Measurements from ENCODE around the gene PROB1.
A peak's percentile ranks its signal among the peaks of the same experiment; 100 is the strongest.
"Not testable (repeated sequence)": the region's sequence is repeated elsewhere in the genome, so short reads cannot be mapped to it uniquely, and the experiment has no call there.

The PROB1 gene

DNA sequence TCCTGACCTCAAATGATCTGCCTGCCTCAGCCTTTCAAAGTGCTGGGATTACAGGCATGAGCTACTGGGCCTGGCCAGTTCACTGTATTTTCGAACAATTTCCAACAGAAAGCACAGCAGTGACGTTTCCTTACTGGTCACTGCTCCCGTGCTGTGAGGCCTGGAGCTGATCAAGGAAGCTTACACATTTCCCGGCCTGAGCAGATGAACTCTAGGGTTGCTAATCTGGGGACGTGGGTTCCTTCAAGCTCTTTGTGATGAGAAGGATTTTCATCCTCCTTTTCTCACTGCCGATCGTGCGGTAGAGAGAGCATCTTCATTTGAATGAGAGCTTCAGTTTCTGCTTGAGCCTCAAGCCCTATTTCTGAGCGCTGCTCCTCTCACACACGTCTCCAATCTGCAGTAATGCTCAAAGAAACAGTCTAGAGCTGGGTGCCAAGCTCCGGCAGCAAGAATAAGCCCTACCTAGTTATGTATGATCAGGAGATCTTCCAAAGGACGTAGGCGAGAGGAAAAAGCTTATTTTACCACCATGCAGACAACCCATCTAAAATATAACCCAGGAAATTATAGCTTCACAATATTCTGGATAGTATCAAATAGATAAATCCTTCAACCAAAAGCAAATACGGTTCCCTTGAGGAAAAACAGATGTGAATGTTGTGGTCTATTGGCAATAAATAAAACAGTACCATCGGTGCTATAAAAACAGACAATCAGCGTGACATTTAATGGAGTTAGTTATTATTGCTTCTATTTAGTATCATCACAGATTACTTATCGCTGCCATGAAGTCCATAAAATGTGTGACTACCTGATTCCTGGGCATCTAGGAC lies 16.3 kb upstream of the PROB1 start:
- no peak for DNase-seq

DNA sequence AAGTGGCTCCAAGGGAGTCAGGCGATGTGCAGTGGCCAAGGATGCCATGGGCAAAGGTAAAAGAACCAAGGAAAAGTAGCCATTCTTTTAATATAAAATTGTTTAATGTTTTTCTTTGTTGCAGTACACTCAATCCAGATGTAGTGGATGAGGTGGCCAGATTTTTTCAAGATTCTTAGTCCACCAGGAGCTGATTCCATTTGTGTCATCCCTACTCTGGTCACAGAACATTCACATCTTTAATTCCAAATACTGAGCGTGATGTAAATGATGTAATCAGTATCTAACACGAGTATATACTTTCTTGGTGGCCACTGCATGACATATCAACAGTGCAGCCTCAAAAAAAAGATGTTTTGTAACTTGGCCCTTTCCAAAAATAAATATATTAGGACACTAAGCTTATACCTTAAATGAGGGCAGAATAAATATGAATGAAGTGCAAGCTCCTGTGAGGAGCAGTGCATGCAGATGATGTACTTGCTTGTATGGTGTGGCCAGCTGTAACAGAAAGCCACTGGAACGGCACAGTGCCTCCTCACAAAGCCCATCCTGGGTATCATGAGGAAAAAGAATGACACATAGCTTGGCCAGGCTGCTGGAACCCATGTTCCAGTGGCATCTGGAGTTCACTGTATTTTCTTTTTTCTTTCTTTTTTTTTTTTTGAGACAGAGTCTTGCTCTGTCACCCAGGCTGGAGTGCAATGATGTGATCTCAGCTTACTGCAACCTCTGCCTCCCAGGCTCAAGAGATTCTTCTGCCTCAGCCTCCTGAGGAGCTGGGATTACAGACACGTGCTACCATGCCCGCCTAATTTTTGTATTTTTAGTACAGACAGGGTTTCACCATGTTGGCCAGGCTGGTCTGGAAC lies 15.5 kb upstream of the PROB1 start:
- DNase-seq, result no peak

DNA sequence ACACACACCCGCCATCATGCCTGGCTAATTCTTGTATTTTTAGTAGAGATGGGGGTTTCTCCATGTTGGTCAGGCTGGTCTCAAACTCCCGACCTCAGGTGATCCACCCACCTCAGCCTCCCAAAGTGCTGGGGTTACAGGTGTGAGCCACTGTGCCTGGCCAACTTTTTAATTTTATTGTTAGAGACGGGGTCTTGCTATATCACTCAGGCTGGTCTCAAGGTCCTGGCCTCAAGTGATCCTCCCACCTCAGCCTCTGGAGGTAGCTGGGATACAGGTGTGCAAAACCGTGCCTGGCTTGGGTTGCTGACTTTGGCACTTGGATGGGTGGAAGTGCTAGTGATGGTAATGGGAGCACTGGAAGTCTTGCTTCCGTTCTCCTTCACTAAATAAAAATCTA lies 14.2 kb upstream of the PROB1 start:
- DNase-seq, result not testable (repeated sequence)

DNA sequence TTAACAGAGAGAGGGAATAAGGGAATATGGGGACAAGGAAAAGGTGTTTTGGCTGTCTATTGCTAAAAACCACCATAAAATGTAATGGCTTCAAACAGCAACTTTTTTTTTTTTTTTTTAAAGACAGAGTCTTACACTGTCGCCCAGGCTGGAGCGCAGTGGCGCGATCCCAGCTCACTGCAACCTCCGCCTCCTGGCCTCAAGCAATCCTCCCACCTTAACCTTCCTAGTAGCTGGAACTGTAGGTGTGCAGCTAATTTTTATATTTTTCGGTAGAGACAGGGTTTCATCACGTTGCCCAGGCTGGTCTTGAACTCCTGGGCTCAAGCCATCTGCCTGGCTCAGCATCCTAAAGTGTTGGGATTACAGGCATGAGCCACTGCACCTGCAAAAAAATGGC lies 13.3 kb upstream of the PROB1 start:
- no peak for DNase-seq

DNA sequence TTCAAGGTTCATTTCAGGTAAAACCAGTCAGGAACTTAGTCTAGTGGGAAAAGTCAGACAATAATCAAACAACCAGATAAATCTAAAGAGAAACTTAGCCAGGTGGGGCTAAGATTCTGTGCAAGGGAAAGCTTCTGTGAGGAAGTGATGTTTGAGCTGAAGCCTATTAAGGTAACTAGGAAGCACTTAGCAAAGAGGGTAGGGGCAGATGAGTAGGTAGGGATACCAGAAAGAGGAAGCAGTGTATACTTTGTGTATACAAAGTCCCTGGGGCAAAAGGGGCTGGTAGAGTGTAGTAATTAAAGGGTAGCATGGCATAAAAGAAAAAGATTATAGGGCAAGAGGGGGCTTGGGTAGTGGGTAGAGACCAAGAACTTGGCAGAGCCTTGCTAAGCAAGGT lies 12.6 kb upstream of the PROB1 start:
- no peak for DNase-seq

DNA sequence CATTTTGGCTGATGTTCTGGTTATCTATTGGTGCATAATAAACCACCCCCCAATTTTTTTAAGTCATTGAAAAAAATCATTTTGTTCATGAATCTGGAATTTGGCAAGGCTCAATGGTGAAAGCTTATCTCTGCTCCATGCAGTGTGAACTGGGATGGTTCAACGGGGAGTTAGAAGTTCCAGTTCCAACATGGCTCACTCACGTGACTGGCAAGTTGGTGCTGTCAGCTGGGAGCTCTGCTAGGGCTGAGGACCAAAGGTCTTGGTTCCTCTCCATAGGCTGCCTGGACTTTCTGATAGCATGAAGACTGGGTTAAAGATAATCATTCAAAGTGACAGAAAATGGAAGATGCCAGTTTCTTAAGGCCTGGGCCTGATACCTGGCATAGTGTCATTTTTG lies 12.1 kb upstream of the PROB1 start:
- no peak for DNase-seq

DNA sequence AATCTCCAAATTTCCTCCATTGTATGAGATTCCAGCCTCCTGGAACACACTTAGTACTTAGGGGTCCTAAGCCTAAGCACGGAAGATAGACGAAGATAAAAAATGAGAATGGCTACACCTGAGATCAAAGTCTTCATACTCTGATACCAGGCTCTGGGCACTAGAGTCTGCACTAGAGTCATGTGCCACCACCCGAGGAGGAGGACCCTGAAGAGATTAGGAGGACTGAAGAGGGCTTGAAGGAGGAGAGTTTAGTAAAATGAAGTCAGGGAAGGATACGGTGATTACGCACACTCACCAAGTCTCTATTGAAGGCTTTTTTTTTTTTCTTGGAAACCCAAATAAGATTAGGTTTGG lies 9.6 kb upstream of the PROB1 start:
- no peak for DNase-seq

DNA sequence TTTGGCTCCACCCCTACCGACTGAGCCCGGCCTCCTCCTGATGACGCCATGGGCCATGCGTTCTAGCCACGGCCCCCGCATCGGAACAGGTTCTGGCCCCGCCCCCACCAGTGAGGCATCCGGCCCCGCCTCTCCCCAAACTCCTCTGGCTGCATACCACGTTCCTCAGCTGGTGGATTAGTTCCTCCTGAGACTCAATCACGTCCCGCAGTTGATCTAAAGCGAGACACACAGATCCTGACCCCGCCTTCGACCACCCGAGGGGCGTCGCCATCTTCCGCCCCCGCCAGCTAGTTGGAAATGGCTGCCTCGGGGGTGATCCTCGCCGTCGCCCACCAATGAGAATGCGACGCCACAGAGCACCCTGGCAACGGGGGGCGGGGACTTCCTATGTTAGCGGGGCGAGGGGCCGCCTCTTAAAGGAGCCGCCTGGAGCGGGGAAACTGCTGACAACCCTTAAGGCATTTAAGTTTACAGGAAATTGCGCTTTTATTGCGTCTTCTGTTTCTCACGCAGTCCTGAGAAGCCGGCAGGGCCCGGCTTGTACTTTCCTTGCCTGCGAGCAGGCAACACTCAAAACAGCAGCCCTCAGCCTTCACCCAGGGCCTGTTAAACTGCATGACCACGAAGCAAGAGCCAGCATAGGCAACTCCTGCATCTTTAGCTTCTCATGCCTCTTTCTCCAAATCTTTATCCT lies 9.0 kb upstream of the PROB1 start, which contains the start of gene SPATA24:
Gene SPATA24 (minus strand): TSS at position 303 of the 697 bp plus-strand sequence. CDS start 29 bp downstream, at position 274.
- peak; percentile 84 for DNase-seq

DNA sequence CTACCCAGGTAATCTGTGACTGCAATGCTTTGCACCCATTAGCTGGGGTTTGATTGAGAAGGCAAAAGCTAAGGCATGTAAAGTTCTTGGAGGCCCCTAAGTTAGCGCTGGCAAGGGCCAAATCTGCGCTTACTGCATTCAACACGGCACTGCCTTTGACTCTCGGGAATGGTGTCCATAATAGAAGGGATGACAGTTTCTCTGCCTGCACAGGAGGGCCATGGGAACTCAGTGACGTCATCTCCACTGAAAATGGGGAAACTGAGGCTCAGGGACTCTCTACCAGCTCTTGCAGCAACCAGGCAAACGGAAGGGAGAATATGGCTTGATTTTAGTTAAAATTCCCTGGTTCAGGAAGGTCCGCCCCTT lies 8.5 kb upstream of the PROB1 start:
- no peak for DNase-seq

DNA sequence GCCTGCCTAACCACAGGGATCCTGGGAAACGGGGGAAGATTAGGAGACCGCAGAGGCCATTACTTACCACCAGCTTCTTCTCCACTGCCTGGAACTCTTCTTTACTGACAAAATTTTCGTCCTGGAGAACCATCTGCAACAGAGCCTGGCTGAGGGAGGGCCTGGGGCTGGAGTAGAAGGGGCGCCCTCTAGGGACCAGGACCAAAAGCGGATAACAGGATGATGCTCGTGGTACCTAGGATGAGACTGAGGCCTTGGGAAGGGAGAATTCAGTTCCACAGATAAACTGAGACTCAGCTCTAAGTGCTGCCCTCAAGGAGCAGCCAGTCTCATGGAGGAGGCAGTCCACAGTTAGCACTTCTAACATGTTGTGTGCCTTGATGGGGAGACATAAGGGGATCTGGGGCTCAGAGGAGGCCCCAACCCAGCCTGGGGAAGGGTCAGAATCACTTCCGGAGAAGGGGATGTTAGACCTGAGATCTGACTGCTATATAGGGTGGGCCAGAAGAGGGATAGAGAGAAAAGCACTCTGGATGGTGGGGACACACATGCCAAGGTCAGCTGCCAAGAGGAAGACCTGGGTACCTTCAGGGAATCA lies 7.8 kb upstream of the PROB1 start:
- DNase-seq, result no peak

DNA sequence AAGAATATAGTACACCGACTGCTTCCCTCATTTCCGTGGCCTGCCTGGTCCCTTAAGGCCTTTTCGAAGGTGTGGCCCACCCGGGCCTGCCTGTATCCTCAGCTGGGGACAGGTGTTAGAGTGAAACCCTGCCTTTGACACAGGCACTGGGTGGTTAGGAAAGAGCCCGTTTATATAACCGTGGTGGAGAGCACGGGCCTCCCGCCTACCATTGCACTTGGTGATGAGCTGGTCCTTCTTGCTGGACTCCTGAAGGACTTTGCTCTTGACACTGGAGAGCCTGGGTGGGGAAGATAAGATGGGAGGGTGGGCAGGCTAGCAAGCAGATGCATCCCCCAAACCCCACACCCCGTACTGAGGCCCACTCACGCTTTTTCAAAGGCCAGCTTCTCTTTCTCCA lies 6.6 kb upstream of the PROB1 start:
- DNase-seq, result no peak

DNA sequence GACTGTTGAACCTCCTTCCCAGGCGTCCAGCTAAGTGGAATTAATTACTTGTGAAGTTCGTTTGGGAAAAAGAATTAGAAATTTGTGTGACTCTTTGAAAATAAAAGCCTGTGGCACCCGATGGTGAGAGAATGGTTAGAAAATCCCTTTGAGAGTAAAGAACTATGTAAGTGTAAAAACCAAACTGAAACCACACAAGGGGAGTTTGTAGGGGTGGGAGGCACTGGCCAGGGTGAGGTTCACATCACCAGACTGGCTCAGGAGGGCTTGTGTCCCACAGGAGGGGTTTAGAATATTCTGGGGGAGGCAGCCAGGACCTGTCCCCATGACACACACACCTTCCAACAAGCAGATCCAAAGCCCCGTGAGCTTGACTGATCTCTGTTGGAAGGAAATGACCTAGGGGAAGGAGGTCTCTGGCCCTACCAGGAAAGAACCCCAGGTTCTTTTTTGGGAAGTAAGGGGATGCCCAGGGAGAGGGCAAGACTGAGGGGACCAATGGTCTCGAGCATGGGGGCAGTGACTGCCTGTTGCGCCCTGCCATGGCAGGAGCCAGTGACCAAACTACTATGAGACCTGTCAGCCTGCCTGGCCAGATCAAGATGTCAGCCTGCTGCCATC lies 4.7 kb upstream of the PROB1 start:
- DNase-seq, result no peak

DNA sequence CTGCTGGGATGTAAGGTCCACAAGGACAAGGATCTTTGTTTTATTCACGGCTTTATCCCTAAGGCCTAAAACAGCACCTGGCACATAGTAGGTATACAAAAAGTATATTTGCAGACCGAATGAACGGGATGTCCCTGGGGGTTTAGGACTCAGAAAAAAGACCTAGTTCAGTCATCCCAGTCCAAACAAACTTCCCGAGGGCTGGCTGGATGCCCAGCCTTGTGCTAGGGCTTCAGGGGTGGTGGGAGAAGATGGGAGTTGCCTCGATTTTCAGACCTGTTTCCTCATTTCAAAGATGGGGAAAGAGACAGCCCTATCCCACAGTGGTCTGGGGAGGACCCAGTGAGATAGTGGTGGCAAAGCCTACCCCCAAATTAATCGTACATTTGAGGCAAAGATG lies 3.0 kb upstream of the PROB1 start:
- no peak for DNase-seq

DNA sequence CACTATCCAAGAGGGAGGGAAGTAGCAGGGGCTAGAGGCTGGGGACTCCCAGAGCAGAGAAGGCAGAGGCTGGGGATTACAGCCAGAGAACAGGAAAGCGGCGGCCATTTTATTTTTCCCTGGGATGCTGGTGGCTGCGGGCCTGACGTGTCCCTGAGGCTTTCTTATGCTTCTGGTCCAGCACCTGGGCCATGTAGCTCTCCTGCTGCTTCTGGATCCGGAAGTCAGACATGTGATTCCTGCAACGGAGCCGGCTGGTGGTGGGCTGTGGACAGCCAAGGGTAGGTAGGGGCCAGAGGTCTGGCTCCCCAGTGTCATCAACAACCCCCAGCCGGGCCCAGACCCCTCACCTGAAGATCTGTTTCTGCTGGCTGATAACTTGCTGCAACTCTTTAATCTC lies 1.8 kb upstream of the PROB1 start:
- no peak for DNase-seq

DNA sequence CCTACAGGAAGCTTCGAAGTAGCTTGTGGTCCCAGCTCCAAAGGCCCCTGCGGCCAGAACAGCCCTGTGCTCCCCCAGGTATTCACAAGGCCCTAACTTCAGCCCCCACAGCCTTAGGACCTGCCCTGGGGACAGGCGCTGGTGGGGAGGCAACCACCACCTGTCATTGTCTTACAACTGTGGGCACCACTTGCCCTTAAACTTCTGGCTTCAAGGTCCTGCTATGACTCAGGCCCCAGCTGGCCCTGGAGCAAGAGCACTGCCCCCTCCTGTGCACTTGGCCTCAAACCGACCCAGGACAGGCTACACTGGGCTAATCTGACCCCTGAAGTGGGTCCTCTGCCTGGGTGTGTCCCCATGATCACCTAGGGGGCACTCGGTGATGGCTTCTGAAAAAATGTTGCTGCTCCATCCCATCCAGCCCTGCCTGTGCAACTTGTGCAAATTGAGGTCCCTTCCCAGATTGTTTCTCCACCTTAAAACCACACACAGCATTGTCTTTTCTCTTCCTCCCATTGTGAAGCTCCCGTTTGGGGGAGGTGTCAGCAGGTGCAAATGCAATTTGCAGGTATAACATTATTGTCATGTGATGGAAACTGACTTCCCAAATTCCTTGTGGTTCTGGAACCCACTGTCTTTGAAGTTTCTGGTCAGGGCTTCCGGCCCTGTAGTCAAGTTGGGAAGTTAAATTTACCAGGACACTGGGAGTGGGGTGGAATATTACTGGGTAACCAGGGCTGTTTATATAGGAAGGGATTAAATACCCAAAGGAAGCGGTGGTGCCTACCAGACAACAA lies 1.1 kb upstream of the PROB1 start:
- no peak for DNase-seq

DNA sequence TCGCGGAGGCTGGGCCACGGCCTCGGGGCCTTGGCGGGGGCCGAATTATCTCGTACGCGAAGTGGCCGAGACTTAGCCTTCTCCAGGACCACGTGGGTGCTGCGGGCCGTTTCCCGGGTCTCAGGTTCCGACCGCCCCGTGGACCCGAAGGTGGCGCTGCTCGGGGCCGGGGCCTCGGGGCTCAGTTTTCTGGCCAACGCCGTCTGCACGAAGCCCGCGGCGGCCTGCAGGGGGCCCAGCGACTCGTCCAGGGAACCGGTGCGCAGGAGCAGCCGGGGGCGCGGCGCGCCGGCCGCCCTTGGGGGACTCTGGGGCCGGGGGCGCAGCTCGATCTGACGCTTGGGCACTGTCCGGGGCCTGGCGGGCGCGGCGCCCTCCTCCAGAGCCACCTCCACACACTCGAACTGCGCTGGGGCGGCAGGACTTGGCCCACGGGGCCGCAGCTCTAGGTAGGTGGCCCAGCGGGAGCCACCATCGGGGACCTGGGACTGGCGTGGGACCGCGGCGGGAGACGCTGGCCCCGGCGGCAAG lies 716 bp downstream of the PROB1 start:
- no peak for DNase-seq

DNA sequence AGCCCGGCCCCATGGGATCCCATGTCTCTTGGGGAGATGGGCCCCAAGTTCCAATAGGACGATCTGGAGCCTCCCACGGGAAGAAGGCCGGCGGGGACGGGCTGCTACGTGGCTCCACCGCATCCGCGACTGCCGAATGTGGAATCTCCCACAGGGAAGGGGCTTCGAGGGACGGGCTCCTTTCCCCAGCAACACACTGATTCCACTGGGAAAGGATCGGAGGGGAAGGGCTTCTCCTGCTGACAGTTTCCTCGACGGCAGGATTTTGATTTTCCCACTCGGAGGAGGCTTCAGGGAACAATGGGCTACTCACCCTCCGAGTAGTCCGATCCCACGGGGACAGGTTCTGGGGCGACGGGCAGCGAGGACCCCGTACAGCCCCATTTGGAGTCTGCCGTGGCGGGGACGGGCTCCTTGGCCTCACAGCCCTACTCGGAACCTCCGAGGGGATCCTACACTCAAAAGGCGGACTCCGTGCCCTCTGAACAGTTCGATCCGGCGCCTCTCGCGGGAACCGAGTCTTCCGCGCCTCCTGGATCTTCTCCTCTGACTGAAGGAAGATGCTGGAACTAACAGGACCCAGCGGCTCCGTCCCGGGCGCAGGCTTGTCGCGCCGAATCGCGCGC lies 1.3 kb downstream of the PROB1 start:
- no peak for DNase-seq

DNA sequence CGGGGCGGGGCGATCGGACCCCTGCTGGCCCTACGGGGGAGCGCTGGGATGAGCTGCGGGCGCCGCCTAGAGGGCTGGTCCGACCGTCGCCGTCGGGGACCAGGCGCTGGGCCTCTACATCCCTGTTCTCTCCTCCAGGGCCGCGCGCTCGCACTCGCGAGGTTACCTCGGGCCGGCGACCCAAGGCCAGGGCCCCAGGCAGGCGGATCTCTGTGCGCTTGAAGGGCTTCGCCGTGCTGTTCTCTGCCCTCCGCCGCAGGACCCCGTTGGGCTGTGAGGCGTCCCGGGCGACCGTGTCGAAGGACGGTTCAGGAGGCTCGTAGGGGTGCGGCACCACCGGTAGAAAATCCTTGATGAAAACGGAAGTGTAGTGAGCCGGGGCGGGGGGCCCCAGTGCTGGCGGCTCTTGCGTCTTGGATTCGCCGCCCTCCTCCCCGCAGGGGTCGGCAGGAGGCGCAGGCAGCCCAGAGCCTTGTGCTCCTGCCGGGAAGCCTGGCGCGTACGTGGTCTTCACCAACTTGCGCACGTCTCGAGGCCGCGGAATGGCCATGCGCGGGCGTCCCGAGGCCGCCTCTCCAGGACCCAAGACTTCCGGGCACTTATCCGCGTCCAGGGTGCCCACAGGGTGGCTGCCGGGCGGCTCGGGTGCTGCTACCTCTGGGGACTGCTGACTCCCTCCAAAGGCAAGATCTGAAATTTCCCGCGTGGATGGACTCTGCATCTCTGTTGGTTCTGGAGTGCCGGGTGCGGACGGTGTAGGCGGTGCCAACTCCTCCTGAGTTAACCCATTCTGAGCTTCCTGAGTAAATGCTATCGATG lies 2.0 kb downstream of the PROB1 start:
- DNase-seq, result no peak

DNA sequence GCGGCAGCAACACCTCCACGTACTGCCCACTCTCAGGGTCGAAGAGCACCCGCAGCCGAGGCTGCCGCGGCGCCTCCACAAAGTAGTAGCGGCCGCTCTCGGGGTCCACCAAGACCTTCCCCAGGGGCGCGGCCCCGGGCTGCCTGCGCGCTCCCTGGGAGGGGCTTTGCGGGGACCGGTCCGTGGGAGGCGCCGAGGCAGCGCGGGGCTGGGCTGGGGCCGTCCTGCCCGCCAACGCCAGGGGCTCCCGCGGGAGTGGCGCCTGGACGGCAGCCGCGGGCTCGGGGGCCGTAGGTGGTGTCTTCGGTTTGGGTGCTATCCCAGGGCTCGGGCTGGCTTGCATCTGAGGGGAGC lies 2.6 kb downstream of the PROB1 start:
- DNase-seq, result no peak

Data from NCI-H1105 treated with DMSO at 0.1 percent for 48 hours (cell line).